ENCODE data around the gene MGARP.
A peak's percentile ranks its signal among the peaks of the same experiment; 100 is the strongest.
"Not testable (repeated sequence)": the region's sequence is repeated elsewhere in the genome, so short reads cannot be mapped to it uniquely, and the experiment has no call there.

The MGARP gene

DNA sequence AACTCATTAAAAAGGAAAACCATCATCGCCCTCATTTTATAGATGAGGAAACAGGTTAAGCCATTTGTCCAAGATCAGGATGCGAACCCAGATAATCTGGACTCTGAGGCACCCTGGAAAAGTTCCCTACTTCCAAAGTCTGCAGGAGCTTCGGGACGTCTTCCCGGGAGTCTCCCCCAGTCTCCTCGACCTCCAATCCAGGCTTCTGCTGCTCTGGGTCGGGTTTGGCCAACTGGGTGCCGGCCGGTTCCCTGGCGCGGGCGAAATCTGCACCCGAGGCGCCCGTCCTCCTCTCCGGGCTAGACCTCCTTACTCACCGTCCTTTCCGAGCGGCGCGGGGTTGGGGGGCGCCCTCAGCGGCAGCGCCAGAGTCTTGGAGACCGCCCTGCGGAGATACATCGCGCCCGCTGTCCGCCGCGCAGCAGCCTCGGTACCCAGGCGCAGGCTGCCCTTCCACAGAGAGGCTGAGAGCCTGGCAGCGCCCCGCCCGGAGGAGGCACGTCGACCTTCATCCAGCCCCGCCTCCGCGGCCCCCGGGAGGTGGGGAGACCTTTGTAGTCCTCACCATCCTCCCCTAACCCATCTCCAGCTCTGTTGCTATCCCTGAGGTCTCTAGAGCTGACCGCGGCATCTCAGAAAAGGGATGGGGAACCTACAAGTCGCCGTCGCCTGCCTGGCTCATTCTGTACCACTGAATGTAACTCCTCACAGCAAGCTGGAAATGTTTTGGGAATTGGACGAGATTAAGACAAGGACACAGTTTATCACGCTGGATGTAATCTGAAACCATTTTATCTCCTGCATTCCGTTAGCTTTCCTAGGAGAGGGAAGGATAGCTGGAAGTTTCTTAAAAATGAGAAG is at the start of gene MGARP:
MGARP (minus strand) TSS at position 466 of the 861 bp plus-strand sequence; CDS start at position 399, 67 bp downstream.
- peak; percentile 48 for DNase-seq

DNA sequence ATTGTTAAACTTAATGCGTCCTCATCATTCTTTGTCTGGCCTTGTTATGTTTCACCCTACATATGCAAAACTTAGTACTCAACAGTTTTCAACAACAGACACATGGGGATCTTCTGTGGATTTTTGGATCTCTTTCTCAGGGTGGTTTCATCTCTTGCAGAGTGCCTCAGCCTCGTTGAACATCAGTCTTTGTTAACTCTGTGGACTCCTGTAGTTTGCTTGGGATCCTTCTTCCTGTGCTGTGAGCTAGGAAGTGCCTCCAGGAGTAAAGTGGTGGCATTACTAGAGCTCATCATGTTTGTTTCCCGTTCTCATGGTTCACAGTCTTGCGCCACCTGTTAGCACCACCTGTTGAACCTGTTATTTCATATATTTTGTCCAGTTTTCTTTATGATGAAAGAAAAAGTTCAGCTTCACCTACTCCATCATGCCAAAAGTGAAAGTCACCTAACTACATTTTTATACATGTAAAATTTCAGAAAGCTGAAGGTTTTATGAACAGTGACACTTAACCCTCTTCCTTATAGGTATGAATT is 49.7 kb upstream of the MGARP start:
- DNase-seq: no peak

DNA sequence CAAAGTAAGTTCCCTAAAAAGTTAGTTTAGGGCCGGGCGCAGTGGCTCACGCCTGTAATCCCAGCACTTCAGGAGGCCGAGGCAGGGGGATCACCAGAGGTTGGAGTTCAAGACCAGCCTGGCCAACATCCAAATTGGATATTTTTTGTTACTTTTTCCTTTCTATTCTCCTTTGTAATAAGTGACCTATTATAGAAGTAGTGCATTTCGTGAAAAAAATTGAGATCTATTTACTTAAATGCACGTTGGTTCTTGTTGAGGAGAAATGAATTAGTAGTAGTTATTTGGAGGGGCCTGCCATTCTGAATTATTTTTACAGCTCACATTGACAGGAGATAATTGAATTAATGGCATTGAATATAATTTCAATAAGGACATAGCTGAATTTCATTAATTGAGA is 44.6 kb upstream of the MGARP start:
- no peak for DNase-seq

DNA sequence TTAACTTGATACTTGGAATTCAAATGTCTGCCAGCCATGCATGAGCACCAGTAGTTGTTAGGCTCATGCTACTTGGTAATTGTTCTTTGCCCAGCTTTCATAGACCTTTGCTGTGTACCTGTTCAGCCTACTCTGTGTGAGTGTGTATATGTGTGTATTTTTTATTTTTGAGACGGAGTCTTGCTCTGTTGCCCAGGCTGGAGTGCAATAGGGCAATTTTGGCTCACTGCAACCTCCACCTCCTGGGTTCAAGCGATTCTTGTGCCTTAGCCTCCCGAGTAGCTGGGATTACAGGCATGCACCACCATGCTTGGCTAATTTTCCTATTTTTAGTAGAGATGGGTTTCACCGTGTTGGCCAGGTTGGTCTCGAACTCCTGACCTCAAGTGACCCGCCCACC is 42.5 kb upstream of the MGARP start:
- not testable (repeated sequence) for DNase-seq

DNA sequence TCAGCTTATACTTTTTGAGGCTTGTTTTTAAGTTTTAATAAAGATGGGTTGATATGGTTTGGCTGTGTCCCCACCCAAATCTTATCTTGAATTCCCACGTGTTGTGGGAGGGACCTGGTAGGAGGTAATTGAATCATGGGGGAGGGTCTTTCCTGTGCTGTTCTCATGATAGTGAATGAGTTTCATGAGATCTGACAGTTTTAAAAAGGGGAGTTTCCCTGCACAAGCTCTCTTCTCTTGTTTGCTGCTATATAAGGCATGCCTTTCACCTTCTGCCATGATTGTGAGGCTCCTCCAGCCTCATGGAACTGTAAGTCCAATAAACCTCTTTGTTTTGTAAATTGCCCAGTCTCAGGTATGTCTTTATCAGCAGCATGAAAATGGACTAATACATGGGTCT is 42.0 kb upstream of the MGARP start:
- not testable (repeated sequence) for DNase-seq

DNA sequence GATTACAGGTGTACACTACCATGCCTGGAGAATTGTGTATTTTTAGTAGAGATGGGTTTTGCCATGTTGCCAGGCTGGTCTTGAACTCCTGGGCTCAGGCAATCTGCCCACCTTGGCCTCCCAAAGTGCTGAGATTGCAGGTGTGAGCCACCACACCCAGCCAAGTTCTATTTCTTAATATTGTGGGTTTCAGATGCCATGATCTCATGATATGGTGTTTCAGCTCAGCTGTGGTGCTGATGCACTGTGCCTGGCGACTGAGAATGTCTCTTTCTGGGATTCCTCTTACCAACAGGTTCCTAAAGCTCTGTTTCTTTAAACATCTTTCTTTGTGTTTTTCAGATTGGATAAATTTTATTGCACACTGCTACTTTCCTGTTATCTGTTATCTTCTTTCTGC is 39.5 kb upstream of the MGARP start:
- DNase-seq: no peak

DNA sequence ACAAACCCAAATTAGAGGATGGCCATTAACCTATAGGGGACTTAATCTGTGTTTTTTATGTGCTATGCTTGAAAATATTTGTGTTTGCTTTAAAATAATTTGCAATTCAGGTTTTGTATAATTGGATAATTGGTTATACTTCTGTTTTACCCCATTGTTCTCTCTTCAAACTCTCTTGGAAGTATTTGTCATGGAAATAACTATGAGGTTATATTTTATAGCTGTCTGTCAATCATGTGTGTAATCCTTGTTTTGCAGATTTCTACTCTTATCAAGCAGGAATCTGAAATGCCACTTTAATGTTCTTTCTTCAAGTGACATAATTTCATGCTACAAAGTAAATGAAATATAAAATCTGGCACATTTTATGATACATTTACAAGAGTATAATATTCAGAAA is 37.6 kb upstream of the MGARP start:
- DNase-seq: no peak

DNA sequence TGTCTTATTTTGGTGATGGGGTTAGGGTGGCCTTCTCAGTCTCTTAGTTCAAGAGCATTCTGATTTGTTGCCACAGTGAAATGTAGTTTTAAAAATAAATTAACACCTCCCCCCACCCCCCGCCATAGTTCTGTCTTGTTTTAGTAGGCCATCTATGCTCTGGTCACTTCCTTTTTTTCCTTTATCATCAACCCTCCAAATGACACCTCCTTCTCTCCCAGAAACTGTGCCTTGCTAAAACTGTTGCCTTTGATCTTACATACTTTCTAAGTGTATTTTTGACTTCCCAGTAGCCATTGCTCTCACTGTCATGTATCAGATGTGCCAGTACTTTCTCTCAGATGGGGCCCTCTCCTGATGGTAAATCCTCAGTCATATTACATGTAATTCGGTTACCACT is 36.7 kb upstream of the MGARP start:
- no peak for DNase-seq

DNA sequence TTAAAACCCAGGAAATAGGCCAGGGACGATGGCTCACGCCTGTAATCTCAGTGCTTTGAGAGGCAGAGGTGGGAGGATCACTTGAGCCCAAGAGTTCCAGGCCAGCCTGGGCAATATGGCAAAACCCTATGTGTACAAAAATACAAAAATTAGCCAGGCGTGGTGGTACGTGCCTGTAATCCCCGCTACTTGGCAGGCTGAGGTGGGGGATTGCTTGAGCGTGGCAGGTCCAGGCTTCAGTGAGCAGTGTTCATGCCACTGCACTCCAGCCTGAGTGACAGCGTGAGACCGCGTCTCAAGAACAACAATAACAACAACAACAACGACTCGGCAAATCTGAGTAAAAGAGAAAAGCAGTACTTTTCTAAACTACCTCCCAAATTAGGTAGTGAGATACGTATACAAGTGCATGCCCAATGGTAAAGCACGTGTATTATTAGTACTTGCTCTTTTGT is 35.2 kb upstream of the MGARP start:
- no peak for DNase-seq

DNA sequence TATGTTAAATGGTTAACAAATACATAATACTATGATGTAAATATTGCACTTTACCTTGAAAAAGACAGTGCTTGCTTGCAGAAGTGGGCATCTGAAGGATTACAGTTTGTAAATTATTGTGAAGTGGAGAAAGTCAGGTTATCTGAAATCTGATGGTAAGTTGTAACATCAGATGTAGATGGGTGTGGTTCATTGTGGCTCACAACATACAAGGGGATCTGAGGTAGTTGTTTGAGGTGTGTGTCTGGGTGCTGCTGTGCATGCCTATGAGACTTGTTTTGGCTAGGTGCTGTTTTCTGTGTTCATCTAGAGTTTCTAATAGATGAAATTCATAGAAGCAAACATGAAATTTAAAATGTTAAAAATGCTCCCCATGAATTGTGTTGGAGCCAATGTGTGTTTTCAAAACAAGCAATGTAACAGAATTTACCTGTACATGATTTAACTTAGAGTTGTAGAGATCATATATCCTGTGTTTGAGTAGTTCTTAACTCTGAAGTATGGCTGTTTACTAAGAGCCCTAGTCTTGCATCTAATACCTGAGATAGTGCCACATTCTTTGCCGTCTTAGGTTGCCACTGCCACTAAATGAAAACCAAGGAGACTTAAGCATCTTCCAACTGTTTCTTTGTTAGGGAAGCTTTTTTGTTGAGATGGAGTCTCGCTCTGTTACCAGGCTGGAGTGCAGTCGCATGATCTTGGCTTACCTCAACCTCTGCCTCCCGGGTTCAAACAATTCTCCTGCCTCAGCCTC is 34.2 kb upstream of the MGARP start:
- no peak for DNase-seq

DNA sequence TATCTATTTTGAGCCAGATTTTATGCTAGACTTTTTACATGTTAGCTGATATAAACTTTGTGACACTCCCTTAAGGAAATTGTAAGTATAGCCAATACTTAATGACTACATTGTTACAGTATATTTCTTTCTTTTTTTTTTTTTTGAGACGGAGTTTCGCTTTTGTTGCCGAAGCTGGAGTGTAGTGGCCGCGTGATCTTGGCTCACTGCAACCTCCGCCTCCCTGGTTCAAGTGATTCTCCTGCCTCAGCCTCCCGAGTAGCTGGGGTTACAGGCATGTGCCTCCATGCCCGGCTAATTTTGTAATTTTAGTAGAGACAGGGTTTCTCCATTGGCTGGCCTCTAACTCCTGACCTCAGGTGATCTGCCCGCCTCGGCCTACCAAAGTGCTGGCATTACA is 33.4 kb upstream of the MGARP start:
- not testable (repeated sequence) for DNase-seq

DNA sequence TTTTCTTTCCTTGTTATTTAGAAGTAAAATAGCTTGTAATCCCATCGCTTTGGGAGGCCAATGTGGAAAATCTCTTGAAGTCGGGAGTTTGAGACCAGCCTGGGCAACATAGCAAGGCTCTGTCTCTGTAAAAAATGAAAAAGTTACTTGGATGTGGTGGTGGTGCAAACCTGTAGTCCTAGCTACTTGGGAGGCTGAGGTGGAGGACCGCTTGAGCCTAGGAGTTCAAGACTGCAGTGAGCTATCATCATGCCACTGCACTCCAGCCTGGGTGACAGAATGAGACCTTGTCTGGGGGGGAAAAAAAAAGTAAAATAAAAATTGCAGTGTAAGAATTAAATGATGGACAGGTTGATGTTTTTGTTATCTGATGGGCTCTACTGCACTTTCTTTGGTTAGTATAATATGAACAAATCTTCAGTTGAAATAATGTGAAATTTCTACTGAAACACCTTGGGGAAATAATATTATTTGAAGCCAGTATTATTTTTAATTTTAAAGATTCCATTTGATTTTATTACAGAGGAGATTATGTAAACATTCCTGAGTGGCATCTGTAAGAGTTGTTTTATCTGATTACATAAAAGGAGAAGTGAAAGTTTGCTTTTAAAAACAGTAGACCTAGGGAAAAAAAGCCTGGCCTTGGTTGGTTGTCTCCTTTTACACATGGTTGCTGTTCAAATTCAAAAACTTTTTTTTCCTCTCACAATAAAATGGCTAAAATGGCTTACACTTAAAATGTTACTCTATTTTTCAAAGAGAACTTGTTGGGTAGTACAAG is 32.7 kb upstream of the MGARP start:
- no peak for DNase-seq

DNA sequence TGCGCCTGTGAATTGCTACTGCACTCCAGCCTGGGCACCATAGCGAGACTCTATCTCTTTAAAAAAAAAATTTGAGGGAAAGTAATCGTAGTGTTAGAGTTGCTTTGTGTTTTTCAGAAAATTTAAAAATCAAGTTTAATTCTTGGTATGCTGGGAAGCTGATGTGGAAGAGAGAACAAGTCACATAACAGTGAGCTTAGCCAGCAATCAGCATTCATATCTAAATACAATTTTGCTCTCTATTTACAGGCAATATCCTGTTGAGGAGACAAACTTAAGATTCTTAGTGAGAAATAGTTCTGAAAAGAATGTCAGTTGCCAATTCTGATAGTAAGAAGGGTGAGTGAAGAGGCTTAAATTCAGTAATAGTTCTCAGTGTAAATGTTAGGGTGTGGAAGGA is 31.9 kb upstream of the MGARP start:
- DNase-seq: no peak

DNA sequence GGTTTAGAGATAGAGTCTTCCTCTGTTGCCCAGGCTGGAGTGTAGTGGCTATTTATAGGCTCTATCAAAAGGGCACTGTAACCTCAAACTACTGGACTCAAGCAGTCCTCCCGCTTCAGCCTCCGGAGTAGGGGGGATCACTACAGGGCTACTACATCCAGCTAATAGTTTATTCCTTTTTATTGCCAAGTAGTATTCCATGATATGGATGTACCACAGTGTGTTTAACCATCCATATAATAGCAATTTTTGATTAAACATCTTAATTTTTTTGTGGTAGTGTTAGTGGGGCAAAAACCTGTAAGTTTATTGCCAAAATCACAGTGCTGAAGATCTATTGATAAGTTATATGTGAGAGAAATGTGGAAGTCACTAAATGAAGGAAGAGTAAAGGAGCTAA is 24.9 kb upstream of the MGARP start:
- DNase-seq: no peak

DNA sequence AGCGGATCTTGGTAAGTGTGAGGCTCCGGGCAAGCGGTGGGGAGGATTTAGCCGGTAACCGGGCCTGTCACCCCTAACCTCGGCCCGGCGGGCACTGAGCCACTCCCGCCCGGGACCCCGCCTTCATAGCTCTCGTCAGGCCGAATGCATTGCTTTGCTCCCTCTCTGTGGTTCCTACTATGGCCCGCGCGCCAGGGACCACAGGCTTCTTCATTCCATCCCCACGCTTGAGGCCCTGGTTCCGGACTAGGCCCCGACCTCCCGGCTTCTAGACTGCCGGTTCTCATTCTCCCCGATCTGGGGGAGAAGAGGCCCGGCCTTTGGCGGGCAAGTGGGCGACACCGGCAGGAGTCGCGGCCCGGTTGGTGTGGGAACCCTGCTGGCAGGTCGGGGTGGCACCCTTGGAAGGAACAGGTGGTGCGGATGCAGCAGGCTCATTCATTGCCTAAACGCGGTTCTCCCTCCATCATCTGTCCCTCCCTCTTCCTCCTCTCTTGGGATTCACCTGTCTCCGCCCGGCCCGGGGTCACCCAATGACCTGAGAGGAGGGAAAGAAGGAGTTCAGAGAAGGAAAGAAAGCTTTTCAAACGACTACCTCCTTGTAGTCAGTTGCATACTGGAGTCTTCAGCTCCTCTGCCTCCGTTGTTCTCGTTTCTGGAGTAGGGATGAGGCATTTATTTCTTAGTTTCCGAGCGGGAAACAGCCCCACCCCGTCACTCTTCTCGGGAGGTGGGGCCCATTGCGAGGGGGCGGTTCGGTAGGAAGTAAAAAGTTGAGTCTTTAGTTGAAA is 22.0 kb upstream of the MGARP start, which contains the start of gene NDUFC1:
NDUFC1 (minus strand) TSS at position 657 of the 791 bp plus-strand sequence. CDS start 6,679 bp downstream, outside the sequence.
- peak; percentile 61 for DNase-seq

DNA sequence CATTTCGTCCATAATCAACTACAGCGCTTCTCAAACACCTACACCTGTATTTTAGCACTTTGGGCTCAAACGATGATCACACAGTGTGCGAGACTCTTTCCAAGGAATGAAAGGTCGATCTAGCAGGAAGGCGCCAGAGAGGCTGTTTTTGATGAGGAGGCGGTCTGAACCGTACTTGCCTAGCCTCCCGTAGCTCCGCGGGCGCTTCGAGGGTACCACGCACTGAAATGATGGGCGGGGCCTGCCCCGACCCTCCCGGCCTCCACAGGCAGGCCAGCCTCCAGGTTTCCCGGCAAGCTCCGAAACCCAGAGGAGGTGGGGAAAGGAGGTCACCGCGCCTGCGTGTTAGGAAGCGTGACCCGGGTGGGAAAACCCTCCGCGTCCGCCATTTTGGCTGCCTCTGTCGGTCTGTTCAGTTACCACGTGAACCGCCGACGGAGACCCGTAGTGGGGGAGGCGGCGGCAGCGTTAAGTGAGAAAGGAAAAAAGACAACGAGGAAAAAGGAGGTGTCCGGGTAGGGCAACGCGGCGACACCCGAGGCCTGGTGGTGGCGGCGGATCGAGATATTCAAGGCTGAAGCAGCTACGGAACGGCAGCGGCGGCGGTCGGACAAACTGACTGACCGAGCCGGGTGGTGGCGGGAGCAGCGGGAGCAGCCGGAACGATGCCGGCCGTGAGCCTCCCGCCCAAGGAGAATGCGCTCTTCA is 21.2 kb upstream of the MGARP start, which contains the start of gene NAA15:
NAA15 (plus strand) TSS at position 393 of the 708 bp plus-strand sequence; CDS start at position 666, 273 bp downstream.
- peak; percentile 98 for DNase-seq

DNA sequence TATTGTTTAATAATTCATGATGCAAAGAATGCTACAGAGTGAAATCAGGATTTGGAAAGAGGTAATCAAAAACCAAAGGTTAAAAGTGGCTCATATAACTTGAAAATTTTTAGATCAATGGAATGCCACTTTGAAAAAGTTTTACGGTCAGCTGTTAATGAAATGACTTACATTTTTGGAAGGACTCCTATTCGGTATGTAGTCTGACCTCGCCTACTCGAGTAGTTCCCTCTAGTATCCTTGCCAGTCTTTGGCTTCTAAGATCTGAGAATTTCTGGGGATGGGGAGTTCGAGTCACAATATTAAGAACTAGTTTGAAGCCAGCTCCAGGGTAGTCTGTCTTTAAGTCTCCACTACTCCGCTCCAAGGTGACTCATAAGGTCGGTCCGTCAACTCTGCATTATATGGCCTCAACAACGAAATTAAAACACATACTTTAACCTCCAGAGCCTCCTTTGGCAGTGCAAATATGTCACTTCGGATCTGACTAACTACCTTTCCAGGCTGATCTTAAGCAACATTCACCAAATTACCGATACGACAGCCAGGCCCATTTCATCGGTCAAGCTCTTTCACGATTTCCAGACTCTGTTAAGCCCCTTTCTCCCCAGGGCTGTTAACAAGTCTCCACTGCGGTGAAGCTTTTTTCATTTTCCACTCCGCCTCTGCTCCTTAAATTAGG is 20.5 kb upstream of the MGARP start:
- DNase-seq: peak; percentile 70

DNA sequence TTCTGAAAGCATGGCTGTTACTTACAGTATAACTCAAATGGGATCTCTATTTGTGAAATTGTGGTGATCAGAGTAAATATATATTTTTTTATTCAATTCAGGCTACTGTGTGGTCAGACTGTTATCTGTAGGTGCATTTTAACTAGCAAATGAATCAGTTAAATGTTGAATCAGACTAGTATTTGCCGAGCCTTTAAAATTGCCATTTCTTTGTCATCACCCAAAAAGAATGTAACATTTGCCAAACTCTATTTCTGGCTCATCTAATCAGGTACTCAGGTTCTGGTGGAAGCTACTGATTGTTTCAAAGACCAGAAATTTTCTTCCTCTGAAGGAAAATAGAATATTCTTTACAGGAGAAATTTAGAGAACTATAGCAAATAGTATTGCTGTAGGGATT is 19.5 kb upstream of the MGARP start:
- peak; percentile 34 for DNase-seq

DNA sequence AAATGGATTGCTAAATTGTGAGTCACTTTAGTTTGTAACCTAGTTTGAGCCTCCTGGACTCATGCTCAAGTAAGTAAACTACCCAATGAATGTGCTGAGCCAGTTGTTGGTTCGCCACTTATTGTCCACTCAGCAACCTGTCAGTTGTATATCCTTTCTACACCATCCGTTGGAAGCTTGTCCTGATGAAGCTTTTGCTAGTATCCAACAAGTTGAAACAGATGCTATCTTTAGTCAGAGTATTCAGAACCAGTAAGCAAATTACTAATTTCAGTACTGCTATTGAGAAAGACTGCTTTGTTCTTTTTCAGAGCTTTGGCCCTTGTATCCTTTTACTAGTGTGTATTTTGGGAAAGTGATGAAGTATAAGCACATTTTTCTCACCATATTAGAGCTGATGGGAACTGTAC is 17.0 kb upstream of the MGARP start:
- peak; percentile 44 for DNase-seq

DNA sequence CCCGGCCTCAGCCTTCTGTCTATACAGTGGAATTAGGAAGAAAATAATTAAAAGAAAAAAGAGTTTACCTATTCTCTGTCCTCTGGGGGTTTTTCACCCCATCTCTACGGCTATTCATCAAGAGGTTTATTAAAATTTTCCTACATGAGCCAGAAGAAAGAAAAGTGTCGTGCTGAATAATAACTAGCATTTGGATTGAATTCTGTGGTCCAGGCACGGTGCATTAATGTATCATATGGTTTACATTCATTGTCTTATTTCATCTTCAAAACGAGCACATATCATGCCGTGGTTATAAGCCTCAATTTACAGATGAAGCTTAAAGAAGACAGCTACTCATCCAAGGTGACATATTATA is 15.9 kb upstream of the MGARP start:
- DNase-seq: no peak

All from EL (cell line).